ENCODE data around the gene LRRC55.

GRCh38 chr11:57228600-57228999 is 46.8 kb downstream of the LRRC55 start:
- TF ChIP-seq POLR2A (IDR thresholded peaks at IDR 0.05) (no peak), POLR2AphosphoS5 (IDR thresholded peaks at IDR 0.05) (no peak)
- TF ChIP-seq, protein P1, sequence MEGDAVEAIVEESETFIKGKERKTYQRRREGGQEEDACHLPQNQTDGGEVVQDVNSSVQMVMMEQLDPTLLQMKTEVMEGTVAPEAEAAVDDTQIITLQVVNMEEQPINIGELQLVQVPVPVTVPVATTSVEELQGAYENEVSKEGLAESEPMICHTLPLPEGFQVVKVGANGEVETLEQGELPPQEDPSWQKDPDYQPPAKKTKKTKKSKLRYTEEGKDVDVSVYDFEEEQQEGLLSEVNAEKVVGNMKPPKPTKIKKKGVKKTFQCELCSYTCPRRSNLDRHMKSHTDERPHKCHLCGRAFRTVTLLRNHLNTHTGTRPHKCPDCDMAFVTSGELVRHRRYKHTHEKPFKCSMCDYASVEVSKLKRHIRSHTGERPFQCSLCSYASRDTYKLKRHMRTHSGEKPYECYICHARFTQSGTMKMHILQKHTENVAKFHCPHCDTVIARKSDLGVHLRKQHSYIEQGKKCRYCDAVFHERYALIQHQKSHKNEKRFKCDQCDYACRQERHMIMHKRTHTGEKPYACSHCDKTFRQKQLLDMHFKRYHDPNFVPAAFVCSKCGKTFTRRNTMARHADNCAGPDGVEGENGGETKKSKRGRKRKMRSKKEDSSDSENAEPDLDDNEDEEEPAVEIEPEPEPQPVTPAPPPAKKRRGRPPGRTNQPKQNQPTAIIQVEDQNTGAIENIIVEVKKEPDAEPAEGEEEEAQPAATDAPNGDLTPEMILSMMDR (IDR thresholded peaks at IDR 0.05) = no peak
